NCI-H526 treated with DMSO at 0.1 percent for 48 hours (cell line): Measurements from ENCODE around the gene KCNN1.
"Not testable (repeated sequence)": the region's sequence is repeated elsewhere in the genome, so short reads cannot be mapped to it uniquely, and the experiment has no call there.

Experiments
- DNase-seq: peaks from one replicate; lab custom pipeline; 2025; lab: John Stamatoyannopoulos, UW

The KCNN1 gene

DNA sequence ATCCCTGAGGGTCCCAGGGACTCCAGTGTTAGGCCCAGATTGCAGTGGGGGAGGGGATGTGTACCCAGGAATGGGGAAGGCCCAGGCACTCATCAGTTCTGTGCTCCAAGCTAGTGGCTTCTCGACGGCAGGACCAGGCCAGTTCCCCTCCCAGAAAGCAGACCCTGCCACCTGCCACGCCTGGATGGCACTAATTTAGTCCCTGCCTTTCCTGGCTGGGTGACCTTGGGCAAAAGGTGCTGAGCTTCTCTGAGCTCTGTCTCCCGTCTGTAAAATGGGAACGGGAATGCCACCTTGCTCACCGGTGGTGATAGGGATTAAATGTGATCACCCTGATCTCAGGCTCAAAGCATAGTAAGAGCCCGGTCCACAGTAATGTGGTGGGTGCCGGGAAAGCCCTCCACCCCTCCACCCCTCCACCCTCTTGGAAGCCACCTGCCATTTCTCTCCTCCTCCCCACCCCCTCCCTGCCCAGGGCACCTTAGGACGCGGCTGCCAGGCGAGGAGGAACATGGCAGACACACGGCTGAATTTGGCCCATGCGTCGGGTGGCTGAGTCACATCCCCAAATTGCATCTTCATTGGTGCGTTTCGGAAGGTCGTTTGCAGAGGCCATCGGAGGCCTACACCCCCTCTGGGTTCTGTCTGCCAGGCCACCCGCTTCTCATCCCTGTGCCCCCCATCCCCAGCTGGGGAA lies 2.3 kb downstream of the KCNN1 start:
- DNase-seq, result no peak

DNA sequence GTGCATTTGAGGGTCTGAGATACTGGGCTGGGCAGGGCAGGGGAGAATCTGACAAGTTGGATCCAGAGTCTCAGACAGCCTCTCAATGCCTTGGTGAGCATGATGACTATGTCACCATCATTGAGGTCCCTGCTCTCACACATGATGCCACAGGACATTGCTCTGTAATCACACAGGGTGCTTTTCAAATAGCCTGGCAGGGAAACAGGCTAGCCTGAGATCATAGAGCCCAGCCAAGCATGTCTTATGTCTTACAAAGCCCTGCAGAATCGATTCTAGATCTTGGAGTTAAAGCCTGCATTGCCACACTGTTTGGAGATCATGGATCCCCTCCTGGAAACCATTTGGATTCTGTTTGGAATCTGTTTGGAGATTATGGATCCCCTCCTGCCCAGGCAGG lies 5.3 kb downstream of the KCNN1 start:
- DNase-seq, result no peak

- no peak for DNase-seq
These were observed 6.9 kb downstream of the KCNN1 start for GRCh38 chr19:17973759-17974158.

DNA sequence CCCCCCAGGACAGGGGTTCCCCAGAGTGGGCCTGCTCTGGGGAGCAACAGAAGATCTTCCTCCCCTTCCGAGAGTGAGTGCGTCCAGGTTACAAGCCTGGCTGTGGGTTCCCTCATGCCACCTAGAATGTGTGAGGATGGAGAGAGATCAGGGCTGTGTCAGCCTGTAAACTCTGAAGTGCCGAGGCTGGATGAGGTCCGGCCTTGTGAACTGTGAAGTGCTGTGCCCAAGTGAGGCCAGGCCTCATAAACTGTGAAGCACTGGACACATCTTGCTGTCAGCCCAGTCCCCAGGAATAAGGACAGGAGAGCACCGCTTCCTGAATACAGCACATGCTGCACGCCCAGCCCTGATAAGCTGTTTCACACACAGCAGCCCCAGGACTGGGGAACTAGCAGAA lies 7.6 kb downstream of the KCNN1 start:
- no peak for DNase-seq

- no peak for DNase-seq
These were observed 8.1 kb downstream of the KCNN1 start for GRCh38 chr19:17975032-17975431.

DNA sequence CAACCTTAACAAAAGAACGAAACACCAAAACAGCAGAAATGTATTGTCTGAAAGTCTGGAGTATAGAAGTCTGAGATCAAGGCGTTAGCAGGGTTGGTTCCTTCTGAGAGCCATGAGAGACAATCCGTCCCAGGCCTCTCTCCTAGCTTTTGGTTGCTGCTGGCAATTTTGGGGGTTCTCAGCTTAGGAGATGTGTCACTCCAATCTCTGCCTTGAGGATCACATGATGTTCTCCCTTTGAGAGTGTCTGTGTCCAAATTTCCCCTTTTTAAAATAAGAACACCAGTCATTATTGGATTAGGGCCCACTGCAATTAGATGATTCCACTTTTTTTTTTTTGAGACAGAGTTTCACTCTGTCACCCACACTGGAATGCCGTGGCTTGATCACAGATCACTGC lies 10.1 kb downstream of the KCNN1 start:
- no peak for DNase-seq

- DNase-seq, result no peak
These were observed 10.6 kb downstream of the KCNN1 start for GRCh38 chr19:17977488-17977887.

GRCh38 chr19:17981611-17982010 lies 14.7 kb downstream of the KCNN1 start:
- no peak for DNase-seq

DNA sequence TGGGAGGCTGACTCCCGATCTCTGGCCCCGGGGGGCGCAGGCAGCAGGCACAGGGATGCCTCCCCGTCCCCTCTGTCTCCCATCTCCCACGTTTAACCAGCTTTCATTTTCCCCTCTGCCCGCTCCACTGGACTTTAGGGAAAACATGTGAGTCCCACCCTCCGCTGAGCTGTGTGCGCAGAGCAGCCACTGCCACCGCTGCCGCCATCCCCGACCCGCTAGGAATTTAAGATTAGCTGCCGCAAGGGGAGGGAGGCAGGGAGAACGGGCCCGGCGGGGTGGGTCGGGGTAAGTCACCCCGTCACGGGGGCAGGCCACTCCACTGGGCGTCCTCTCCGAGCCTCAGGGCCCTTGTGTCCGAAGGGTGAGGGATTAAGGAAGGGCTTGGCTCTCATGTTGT lies 15.5 kb downstream of the KCNN1 start:
- DNase-seq, result no peak

GRCh38 chr19:17985037-17985818 lies 18.3 kb downstream of the KCNN1 start:
- no peak for DNase-seq

DNA sequence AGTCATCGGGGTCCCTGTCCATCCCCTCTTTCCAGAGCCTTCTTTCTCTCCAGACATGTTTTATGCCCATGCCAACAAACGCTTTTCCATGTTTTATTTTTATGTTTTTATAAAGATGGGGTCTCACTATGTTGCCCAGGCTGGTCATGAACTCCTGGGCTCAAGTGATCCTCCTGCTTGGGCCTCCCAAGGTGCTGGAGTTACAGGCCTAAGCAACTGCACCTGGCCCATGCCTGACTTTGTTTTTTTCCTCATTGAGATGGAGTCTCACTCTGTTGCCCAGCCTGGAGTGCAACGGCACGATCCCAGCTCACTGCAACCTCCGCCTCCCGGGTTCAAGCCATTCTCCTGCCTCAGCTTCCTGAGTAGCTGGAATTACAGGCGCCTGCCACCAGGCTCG lies 19.7 kb downstream of the KCNN1 start:
- DNase-seq, result not testable (repeated sequence)

GRCh38 chr19:17988161-17988560 lies 21.3 kb downstream of the KCNN1 start:
- DNase-seq, result no peak

- no peak for DNase-seq
These were observed 22.7 kb downstream of the KCNN1 start for GRCh38 chr19:17989425-17990094.

DNA sequence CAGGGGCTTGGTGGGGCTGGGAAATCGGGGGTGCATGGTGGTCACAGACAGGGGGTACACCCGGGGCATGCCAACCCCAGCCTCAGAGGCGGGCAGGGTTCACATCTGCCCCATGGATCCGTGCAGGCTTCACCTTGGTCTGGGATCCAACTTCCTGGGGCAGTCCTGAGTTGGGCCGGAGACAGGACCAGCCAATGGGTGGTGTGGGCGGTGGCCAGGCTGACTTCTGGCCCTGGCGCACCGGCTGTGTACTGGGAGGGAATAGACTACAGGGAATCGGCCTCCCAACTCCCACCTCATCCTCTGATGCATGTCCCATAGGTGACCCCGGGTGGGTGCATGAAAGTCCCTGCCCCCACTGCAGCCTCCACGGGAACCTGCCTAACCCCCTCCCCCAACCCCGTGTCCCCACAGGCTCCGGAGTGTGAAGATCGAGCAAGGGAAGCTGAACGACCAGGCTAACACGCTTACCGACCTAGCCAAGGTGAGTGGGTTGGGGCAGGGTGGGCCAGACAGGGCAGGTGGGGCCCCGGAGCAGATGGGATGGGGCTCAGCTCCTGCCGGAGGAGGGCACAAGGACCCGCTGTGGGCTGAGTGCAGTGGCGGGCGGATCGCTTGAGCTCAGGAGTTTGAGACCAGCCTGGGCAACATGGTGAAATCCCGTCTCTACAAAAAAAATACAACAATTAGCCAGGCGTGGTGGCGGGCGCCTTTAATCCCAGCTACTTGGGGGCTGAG lies 26.3 kb downstream of the KCNN1 start:
- no peak for DNase-seq

GRCh38 chr19:17996826-17997316 lies 30.0 kb downstream of the KCNN1 start:
- no peak for DNase-seq

DNA sequence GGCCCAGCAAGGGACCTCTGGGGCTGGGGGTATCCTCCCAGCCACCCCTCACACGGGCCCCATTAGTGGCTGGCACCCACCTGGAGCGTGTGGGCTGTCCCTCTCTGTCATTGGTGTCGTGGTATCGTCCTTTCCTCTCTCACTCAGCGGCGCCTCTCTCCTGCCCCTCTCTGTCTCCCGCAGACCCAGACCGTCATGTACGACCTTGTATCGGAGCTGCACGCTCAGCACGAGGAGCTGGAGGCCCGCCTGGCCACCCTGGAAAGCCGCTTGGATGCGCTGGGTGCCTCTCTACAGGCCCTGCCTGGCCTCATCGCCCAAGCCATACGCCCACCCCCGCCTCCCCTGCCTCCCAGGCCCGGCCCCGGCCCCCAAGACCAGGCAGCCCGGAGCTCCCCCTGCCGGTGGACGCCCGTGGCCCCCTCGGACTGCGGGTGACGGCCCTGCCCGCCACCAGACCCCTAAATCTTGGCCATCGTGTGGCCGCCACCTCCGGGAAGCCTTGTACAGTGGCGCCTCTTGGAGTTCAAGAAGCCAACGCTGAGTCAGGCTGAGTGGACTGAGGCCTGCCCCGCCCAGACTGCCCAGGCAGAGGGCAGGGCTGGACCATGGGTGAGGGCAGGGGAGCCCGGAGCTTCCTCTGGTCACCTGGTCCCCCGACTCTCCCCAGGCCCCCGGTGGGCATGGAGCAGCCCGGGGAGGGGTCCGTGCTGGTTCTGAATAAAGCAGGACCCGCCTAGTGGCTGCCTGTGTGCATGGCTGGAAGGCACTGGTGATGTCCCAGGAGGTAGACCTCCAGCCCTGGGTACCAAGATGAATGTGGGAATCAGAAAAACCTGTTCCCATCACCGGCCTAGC lies 31.3 kb downstream of the KCNN1 start:
- DNase-seq, result no peak

DNA sequence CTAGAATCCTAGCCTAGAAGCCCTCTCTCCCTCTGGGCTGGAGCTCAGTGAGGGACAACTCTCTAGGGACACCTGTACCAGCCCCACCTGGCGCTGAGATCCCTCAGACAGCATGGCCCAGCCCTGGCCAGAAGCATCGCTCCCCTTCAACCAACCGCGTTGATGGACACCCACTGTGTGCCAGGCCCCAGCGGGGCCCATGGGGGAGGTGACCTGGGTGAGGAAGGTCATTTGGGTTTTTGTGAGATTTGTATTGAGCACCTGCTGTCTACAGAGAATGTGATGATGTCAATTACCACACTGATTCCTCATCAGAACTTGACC lies 31.9 kb downstream of the KCNN1 start:
- DNase-seq, result no peak

DNA sequence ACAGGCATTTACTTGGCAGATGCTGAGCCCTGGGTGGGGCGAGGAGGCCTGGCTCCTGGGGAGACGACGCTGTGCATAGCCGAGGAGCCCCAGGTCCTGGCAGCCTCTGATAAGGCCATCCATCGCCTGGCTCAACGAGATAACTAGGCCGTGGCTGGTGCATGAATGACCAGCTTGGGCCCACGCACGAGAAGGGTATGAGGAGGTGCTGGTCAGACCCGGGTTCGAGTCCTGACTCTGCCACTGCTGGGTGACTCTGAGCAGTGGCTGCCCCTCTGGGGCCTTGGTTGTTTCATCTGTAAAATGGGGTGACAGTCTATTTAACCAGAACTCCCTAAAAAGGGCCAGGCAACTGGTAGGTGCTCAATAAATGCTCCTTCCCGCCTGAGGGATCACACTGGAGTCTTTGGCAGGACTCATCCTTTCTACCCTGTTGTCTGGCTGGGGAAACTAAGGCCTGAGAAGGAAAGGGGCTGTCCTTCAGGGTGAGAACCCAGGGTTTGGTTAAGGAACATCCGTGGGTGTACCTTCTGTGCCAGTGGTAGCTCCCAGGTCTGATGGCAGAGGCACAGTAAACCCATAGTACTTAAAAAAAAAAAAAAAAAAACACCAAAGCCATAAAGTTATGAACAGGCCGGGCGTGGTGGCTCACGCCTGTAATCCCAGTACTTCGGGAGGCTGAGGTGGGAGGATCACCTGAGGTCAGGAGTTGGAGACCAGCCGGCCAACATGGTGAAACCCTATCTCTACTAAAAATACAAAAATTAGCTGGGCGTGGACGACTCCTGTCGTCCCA lies 33.0 kb downstream of the KCNN1 start:
- no peak for DNase-seq

GRCh38 chr19:18000480-18000914 lies 33.6 kb downstream of the KCNN1 start:
- no peak for DNase-seq

DNA sequence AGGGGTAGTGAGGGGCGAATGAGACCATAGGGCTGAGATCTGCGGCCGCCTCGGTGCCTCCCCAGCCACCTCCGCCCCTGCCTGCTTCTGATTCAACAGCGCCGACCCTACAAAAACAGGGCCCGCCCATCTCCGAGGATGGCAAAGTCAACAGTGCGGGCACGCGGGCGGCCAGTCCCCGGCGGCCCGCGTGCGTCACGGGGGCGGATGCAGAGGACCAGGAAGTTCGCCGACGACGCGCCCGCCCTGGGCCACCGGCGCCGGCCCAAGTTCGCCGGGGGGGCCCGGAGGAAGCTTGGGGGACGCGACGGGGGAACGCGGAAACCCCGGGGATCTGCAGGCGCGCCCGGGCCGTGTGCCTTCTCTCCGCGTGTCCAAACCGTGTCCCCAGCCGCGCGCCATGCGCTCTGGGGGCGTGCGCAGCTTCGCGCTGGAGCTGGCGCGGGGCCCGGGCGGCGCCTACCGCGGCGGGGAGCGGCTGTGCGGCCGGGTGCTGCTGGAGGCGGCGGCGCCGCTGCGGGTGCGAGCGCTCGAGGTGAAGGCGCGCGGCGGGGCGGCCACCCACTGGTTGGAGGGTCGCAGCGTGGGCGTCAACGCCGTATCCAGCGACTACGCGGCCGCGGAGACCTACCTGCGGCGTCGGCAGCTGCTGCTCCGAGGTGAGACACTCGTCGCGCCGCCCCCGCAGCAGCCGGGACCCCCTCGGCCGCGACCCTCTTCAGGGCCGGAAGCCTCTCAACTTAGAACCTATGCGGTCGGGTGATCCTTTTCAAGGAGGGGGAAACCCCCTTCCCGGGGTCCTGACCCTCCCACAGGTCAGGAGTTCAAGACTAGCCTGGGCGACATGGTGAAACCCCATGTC lies 34.2 kb downstream of the KCNN1 start:
- DNase-seq, result no peak
